OCI-LY3 (cell line): Measurements from ENCODE around the gene PRRT4.

ENCODE experiments used
- H2AFZ ChIP-seq: fragments of 200-600, 300-600 bp; shearing (Covaris generic); 2 replicates; pipeline ENCODE4 v1.6.0; 2014; ENCODE audit warnings: antibody characterized with exemption, low read depth, low read length
- H3K27ac ChIP-seq: fragments of 200-600, 300-600 bp; sonication (generic); 2 replicates; pipeline ENCODE4 v1.5.1; 2014; ENCODE audit warnings: mild to moderate bottlenecking, low read length, moderate library complexity, mixed read lengths
- H3K27me3 ChIP-seq: fragments of 200-600, 300-600 bp; sonication (generic); 2 replicates; pipeline ENCODE4 v1.6.1; 2014; ENCODE audit warnings: low read depth, low read length, mixed read lengths
- H3K36me3 ChIP-seq: fragments of 200-600, 300-600 bp; sonication (generic); replicated peaks from 2 replicates; pipeline ENCODE3; 2014; ENCODE audit warnings: low read depth, low read length, mixed read lengths
- H3K4me1 ChIP-seq: fragments of 300-600, 200-600 bp; sonication (generic); 2 replicates; pipeline ENCODE4 v1.6.1; 2014; ENCODE audit warnings: low read length, mixed read lengths
- H3K4me2 ChIP-seq: fragments of 200-600, 300-600 bp; sonication (generic); 2 replicates; pipeline ENCODE4 v1.6.1; 2014; ENCODE audit warnings: low read length, mixed read lengths
- H3K4me3 ChIP-seq: fragments of 300-600, 200-600 bp; sonication (generic); 2 replicates; pipeline ENCODE4 v1.5.1; 2014; ENCODE audit warnings: antibody characterized with exemption, mild to moderate bottlenecking, low read length, moderate library complexity
- H3K79me2 ChIP-seq: fragments of 300-600, 200-600 bp; shearing (Covaris generic); 2 replicates; pipeline ENCODE4 v1.6.1; 2014; ENCODE audit warnings: mild to moderate bottlenecking, low read length, mixed read lengths
- H3K9ac ChIP-seq: fragments of 300-600, 200-600 bp; shearing (Covaris generic); 2 replicates; pipeline ENCODE4 v1.6.0; 2014; ENCODE audit warnings: mild to moderate bottlenecking, low read length, moderate library complexity
- H3K9me3 ChIP-seq: fragments of 200-600, 300-600 bp; shearing (Covaris generic); 2 replicates; pipeline ENCODE4 v1.6.1; 2014; ENCODE audit warnings: low read length, mixed read lengths; ENCODE audit not compliant: insufficient read depth
- H4K20me1 ChIP-seq: fragments of 200-600, 300-600 bp; sonication (generic); 2 replicates; pipeline ENCODE4 v1.6.1; 2016; ENCODE audit warnings: low read length, mixed read lengths; ENCODE audit not compliant: insufficient read depth
- EZH2phosphoT487 ChIP-seq: fragments of 200-600 bp; shearing (Covaris generic); IDR thresholded peaks from 2 replicates; pipeline ENCODE4 v1.6.1; 2018; ENCODE audit warnings: antibody characterized with exemption, mixed run types, low read depth
- TF ChIP-seq, protein P1 (sequence below): fragments of 200-600, 300-600 bp; sonication (generic); IDR thresholded peaks from 2 replicates; pipeline ENCODE4 v1.5.1; 2014; ENCODE audit warnings: antibody characterized with exemption, low read length, low read depth

PRRT4 gene

GRCh38 chr7:128352153-128352537 is 9.3 kb downstream of the PRRT4 start:
- Histone ChIP-seq H3K36me3 (no peaks in the 10 kb centered on the region), H3K4me2 (no peak overlapping the region), H4K20me1 (no peaks in the 10 kb centered on the region), H3K27me3 (0 out of 2 replicates have a peak, but pooled peaks cover 4% of the 10 kb centered on the region), H3K27ac (no peak overlapping the region), H3K4me3 (no peak overlapping the region), H3K9me3 (no peaks in the 10 kb centered on the region), H3K9ac (no peak overlapping the region), H3K4me1 (no peaks in the 10 kb centered on the region), H3K79me2 (no peaks in the 10 kb centered on the region), H2AFZ (no peak overlapping the region)
- no peak for TF ChIP-seq EZH2phosphoT487

DNA sequence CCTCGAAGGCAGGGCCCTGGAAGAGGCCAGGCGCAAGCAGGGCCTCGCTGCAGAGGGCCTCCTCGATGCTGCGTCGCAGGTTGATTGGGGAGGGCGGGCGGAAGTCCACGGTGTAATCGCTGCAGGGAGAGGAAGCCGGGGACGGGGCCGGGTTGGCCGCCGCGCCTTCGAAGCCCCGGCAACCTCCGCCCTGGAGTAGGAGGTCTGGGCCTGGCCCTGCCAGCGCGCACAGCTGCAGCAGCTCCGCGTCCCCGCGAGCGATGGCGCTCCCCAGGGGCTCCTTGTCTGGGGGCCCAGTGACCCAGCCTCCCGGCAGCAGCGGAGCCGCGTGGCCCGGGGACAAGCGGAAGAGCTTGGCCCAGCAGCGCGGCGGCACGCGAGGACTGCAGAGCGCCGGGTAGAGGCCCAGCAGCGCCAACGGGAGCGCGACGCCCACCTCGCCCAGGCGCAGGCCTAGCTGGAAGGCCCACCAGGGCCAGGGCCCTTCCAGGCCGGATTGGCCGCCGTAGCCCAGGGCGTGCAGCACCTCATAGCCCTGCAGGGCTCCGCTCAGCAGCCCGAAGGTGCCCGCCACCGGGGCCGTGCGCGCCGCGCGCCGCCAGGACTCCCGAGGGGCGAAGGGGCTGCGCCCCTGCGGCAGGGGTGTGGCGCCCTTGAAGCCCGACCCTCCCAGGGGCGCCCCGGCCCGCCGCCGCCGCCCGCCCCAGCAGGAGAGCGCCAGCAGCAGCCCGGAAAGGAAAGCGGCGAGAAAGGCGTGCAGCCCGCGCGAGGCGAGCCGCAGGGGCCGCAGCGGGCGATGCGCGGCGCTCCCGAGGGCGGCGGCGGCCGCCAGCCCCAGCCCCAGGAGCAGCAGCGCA is 10.0 kb downstream of the PRRT4 start:
- no peak for TF ChIP-seq EZH2phosphoT487
- TF ChIP-seq, protein P1, sequence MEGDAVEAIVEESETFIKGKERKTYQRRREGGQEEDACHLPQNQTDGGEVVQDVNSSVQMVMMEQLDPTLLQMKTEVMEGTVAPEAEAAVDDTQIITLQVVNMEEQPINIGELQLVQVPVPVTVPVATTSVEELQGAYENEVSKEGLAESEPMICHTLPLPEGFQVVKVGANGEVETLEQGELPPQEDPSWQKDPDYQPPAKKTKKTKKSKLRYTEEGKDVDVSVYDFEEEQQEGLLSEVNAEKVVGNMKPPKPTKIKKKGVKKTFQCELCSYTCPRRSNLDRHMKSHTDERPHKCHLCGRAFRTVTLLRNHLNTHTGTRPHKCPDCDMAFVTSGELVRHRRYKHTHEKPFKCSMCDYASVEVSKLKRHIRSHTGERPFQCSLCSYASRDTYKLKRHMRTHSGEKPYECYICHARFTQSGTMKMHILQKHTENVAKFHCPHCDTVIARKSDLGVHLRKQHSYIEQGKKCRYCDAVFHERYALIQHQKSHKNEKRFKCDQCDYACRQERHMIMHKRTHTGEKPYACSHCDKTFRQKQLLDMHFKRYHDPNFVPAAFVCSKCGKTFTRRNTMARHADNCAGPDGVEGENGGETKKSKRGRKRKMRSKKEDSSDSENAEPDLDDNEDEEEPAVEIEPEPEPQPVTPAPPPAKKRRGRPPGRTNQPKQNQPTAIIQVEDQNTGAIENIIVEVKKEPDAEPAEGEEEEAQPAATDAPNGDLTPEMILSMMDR, result no peak
- no peak overlapping the region for H3K4me2 ChIP-seq
- H4K20me1 ChIP-seq, result no peaks in the 10 kb centered on the region
- no peak overlapping the region for H3K4me3 ChIP-seq
- H3K27ac ChIP-seq, result no peak overlapping the region
- no peaks in the 10 kb centered on the region for H3K4me1 ChIP-seq
- no peak overlapping the region for H2AFZ ChIP-seq
- 0 out of 2 replicates have a peak, but pooled peaks cover 4% of the 10 kb centered on the region for H3K27me3 ChIP-seq
- no peak overlapping the region for H3K9ac ChIP-seq
- no peaks in the 10 kb centered on the region for H3K9me3 ChIP-seq
- H3K36me3 ChIP-seq, result no peaks in the 10 kb centered on the region
- H3K79me2 ChIP-seq, result no peaks in the 10 kb centered on the region

- Histone ChIP-seq H3K9ac (no peak overlapping the region), H3K9me3 (no peaks in the 10 kb centered on the region), H3K4me1 (no peaks in the 10 kb centered on the region), H4K20me1 (no peaks in the 10 kb centered on the region), H3K4me2 (no peak overlapping the region), H3K79me2 (no peaks in the 10 kb centered on the region), H3K4me3 (no peak overlapping the region), H3K27ac (no peak overlapping the region), H3K36me3 (no peaks in the 10 kb centered on the region), H3K27me3 (0 out of 2 replicates have a peak, but pooled peaks cover 4% of the 10 kb centered on the region), H2AFZ (no peak overlapping the region)
- no peak for TF ChIP-seq EZH2phosphoT487
- TF ChIP-seq, protein P1, result no peak
Measured at GRCh38 chr7:128350708-128351295, 10.7 kb downstream of the PRRT4 start.

DNA sequence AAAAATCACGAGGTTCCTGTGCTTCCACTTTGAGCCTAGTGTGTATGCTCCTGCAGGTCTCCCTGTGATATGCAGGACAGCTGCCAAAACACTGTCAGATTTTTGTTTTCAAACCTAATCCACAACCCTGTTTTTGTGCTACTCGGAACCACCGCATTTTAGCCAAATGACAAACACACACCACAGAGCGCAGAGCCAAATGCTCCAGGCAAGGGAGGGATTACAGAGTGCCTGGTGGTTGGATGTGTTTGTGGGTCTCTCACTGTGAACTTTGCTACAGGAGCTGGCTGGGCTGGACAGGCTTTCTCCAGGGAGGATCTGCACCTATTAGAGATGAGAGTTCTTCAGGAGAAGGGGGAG is 12.0 kb downstream of the PRRT4 start:
- Histone ChIP-seq H3K79me2 (no peaks in the 10 kb centered on the region), H3K9me3 (no peaks in the 10 kb centered on the region), H3K27me3 (0 out of 2 replicates have a peak, but pooled peaks cover 4% of the 10 kb centered on the region), H2AFZ (no peak overlapping the region), H3K4me2 (no peak overlapping the region), H4K20me1 (no peaks in the 10 kb centered on the region), H3K36me3 (no peaks in the 10 kb centered on the region), H3K9ac (no peak overlapping the region), H3K4me3 (no peak overlapping the region), H3K27ac (no peak overlapping the region), H3K4me1 (no peaks in the 10 kb centered on the region)
- no peak for TF ChIP-seq EZH2phosphoT487
- TF ChIP-seq, protein P1, result no peak
